Central memory CD4-positive, alpha-beta T cell (primary cell): ENCODE data around the gene YIPF6.
"Not testable (repeated sequence)": the region's sequence is repeated elsewhere in the genome, so short reads cannot be mapped to it uniquely, and the experiment has no call there.

Source experiments
- DNase-seq: peaks from one replicate; pipeline ENCODE4 v3.0.0; 2022
- total RNA-seq, 3 experiments: gene quantifications; one replicate each; lab custom pipeline; 2026; lab: John Stamatoyannopoulos, UW

The YIPF6 gene
- 30.1 to 48.5 (median 31.8) reads per million in 3 experiments for total RNA-seq

GRCh38 chrX:68498508-68499379 is at the start of gene YIPF6:
Gene YIPF6 (plus strand): TSS chrX:68499051. CDS start chrX:68499067, 16 bp downstream.
- peak; percentile 55 for DNase-seq

- DNase-seq = no peak
Observed at GRCh38 chrX:68451720-68452119, 47.1 kb upstream of the YIPF6 start.

- no peak for DNase-seq
Observed at GRCh38 chrX:68454476-68455150, 44.2 kb upstream of the YIPF6 start.

- DNase-seq = no peak
Observed at GRCh38 chrX:68455151-68455510, 43.7 kb upstream of the YIPF6 start.

GRCh38 chrX:68461093-68461492 is 37.8 kb upstream of the YIPF6 start:
- DNase-seq = no peak

GRCh38 chrX:68461576-68461975 is 37.3 kb upstream of the YIPF6 start:
- DNase-seq = no peak

GRCh38 chrX:68462197-68462596 is 36.7 kb upstream of the YIPF6 start:
- no peak for DNase-seq

GRCh38 chrX:68462653-68463052 is 36.2 kb upstream of the YIPF6 start:
- peak; percentile 26 for DNase-seq

- no peak for DNase-seq
Observed at GRCh38 chrX:68463880-68464279, 35.0 kb upstream of the YIPF6 start.

- DNase-seq = no peak
Observed at GRCh38 chrX:68464796-68465195, 34.1 kb upstream of the YIPF6 start.

GRCh38 chrX:68480969-68481368 is 17.9 kb upstream of the YIPF6 start:
- DNase-seq = no peak

- not testable (repeated sequence) for DNase-seq
Observed at GRCh38 chrX:68486198-68486597, 12.7 kb upstream of the YIPF6 start.

- DNase-seq = no peak
Observed at GRCh38 chrX:68487254-68487653, 11.6 kb upstream of the YIPF6 start.

- no peak for DNase-seq
Observed at GRCh38 chrX:68487924-68488323, 10.9 kb upstream of the YIPF6 start.

- DNase-seq = no peak
Observed at GRCh38 chrX:68488657-68489056, 10.2 kb upstream of the YIPF6 start.

- DNase-seq = no peak
Observed at GRCh38 chrX:68490644-68491043, 8.2 kb upstream of the YIPF6 start.

GRCh38 chrX:68492583-68492982 is 6.3 kb upstream of the YIPF6 start:
- no peak for DNase-seq

- not testable (repeated sequence) for DNase-seq
Observed at GRCh38 chrX:68493776-68494175, 5.1 kb upstream of the YIPF6 start.

GRCh38 chrX:68498044-68498507 is 775 bp upstream of the YIPF6 start:
- DNase-seq = no peak

GRCh38 chrX:68499543-68500504 is 973 bp downstream of the YIPF6 start:
- DNase-seq = no peak

- DNase-seq = peak; percentile 33
Observed at GRCh38 chrX:68503836-68504636, 5.2 kb downstream of the YIPF6 start.

- DNase-seq = no peak
Observed at GRCh38 chrX:68506649-68507048, 7.8 kb downstream of the YIPF6 start.
